Measurements from ENCODE around the gene USP24.

Gene USP24

GRCh38 chr1:55067914-55068313 is 147.2 kb downstream of the USP24 start:
- TF ChIP-seq CTCF (conservative IDR thresholded peaks at IDR 0.05) (no peak), ZFX (IDR thresholded peaks at IDR 0.05) (no peak)
- H3K27ac ChIP-seq = no peak overlapping the region

- TF ChIP-seq ZFX (IDR thresholded peaks at IDR 0.05) = no peak
- no peak overlapping the region for H3K27ac ChIP-seq
Observed at GRCh38 chr1:55067022-55067778, 148.0 kb downstream of the USP24 start.

- no peak overlapping the region for H3K27ac ChIP-seq
- TF ChIP-seq CTCF (conservative IDR thresholded peaks at IDR 0.05) (no peak), ZFX (IDR thresholded peaks at IDR 0.05) (no peak)
Observed at GRCh38 chr1:55065648-55066047, 149.5 kb downstream of the USP24 start.

- no peak overlapping the region for H3K27ac ChIP-seq
- TF ChIP-seq CTCF (conservative IDR thresholded peaks at IDR 0.05) (no peak), ZFX (IDR thresholded peaks at IDR 0.05) (no peak)
Observed at GRCh38 chr1:55064861-55065263, 150.3 kb downstream of the USP24 start.

- TF ChIP-seq ZFX (IDR thresholded peaks at IDR 0.05) (no peak), CTCF (conservative IDR thresholded peaks at IDR 0.05) (no peak; the same call in 1 of the 2 replicates)
- no peak overlapping the region for H3K27ac ChIP-seq
Observed at GRCh38 chr1:55064071-55064581, 151.0 kb downstream of the USP24 start.

GRCh38 chr1:55063577-55063942 is 151.6 kb downstream of the USP24 start:
- TF ChIP-seq CTCF (conservative IDR thresholded peaks at IDR 0.05) (no peak), ZFX (IDR thresholded peaks at IDR 0.05) (no peak)
- no peak overlapping the region for H3K27ac ChIP-seq

GRCh38 chr1:55062801-55063576 is 152.2 kb downstream of the USP24 start:
- no peak overlapping the region for H3K27ac ChIP-seq
- TF ChIP-seq CTCF (conservative IDR thresholded peaks at IDR 0.05) (no peak), ZFX (IDR thresholded peaks at IDR 0.05) (no peak)

Measured in C4-2B (cell line).